ENCODE results near the gene PSMD11.
A peak's percentile ranks its signal among the peaks of the same experiment; 100 is the strongest.

The PSMD11 gene

GRCh38 chr17:32464374-32464773 lies 20.1 kb downstream of the PSMD11 start:
- no peak for DNase-seq (ENCODE audit: low read depth, low spot score)

- no peak for DNase-seq (ENCODE audit: low read depth, low spot score)
Observed at GRCh38 chr17:32467949-32468348, 23.6 kb downstream of the PSMD11 start.

- no peak for DNase-seq (ENCODE audit: low read depth, low spot score)
Observed at GRCh38 chr17:32470405-32471167, 26.3 kb downstream of the PSMD11 start.

- DNase-seq (ENCODE audit: low read depth, low spot score), result no peak
Observed at GRCh38 chr17:32471652-32472051, 27.3 kb downstream of the PSMD11 start.

GRCh38 chr17:32475258-32475657 lies 30.9 kb downstream of the PSMD11 start:
- DNase-seq (ENCODE audit: low read depth, low spot score), result no peak

- DNase-seq (ENCODE audit: low read depth, low spot score), result no peak
Observed at GRCh38 chr17:32477220-32477619, 32.9 kb downstream of the PSMD11 start.

GRCh38 chr17:32479074-32479617 lies 34.8 kb downstream of the PSMD11 start:
- DNase-seq (ENCODE audit: low read depth, low spot score), result no peak

- no peak for DNase-seq (ENCODE audit: low read depth, low spot score)
Observed at GRCh38 chr17:32481193-32481592, 36.9 kb downstream of the PSMD11 start.

GRCh38 chr17:32482568-32483320 lies 38.4 kb downstream of the PSMD11 start:
- DNase-seq (ENCODE audit: low read depth, low spot score), result no peak

- peak; percentile 90 for DNase-seq (ENCODE audit: low read depth, low spot score)
Observed at GRCh38 chr17:32483451-32484019, 39.2 kb downstream of the PSMD11 start.

- peak; percentile 72 for DNase-seq (ENCODE audit: low read depth, low spot score)
Observed at GRCh38 chr17:32484041-32484461, 39.7 kb downstream of the PSMD11 start.

- no peak for DNase-seq (ENCODE audit: low read depth, low spot score)
Observed at GRCh38 chr17:32484628-32485027, 40.3 kb downstream of the PSMD11 start.

- DNase-seq (ENCODE audit: low read depth, low spot score), result no peak
Observed at GRCh38 chr17:32485261-32486110, 41.2 kb downstream of the PSMD11 start.

- peak; percentile 75 for DNase-seq (ENCODE audit: low read depth, low spot score)
Observed at GRCh38 chr17:32486111-32486700, 41.9 kb downstream of the PSMD11 start.

- DNase-seq (ENCODE audit: low read depth, low spot score), result peak; percentile 67
Observed at GRCh38 chr17:32486701-32487472, 42.6 kb downstream of the PSMD11 start, which contains the start of gene CDK5R1. Gene CDK5R1 (plus strand): TSS chr17:32486993. CDS start chr17:32487621, 628 bp downstream.

- DNase-seq (ENCODE audit: low read depth, low spot score), result peak; percentile 44
Observed at GRCh38 chr17:32487473-32488176, 43.3 kb downstream of the PSMD11 start.

- no peak for DNase-seq (ENCODE audit: low read depth, low spot score)
Observed at GRCh38 chr17:32488177-32488542, 43.9 kb downstream of the PSMD11 start.

GRCh38 chr17:32488604-32489180 lies 44.4 kb downstream of the PSMD11 start:
- DNase-seq (ENCODE audit: low read depth, low spot score), result no peak
